ENCODE measurements around the gene TBL1X. TPM values are rescaled to one million over a fixed set of nuclear protein-coding genes. Genes with fewer than 3 reads are reported as not detected.

TBL1X gene
- total and polyA plus RNA-seq, 4 donors = 2.3 to 21.7 (median 13.3) TPM

- H3K9ac ChIP-seq (ENCODE audit: insufficient read depth in 1 of 2, low read length in 2 of 2) = no peak overlapping the region
- no peak overlapping the region for H3K27ac ChIP-seq (ENCODE audit: low read depth in 1 of 2, low read length in 1 of 2)
- DNase-seq (peak in 2 of 3 donors; percentile 22 to 55), ATAC-seq (ENCODE audit: insufficient read depth, low FRiP score) (no peak)
- H3K36me3 ChIP-seq (ENCODE audit: control insufficient read depth in 4 of 4, insufficient read depth in 4 of 4, low read length in 4 of 4) = no peaks in the 10 kb centered on the region
- H3K27me3 ChIP-seq (ENCODE audit: control insufficient read depth in 3 of 3, insufficient read depth in 3 of 3, low read length in 2 of 3) = peaks cover 0 to 6% (median 0%) of the 10 kb centered on the region in 3 donors
- H3K4me3 ChIP-seq = no peak overlapping the region
- no peak for TF ChIP-seq CTCF (IDR thresholded peaks at IDR 0.05; ENCODE audit: control extremely low read depth, extremely low read depth)
- H3K4me1 ChIP-seq (ENCODE audit: control insufficient read depth in 5 of 5, insufficient read depth in 5 of 5, low read length in 5 of 5) = peaks cover 0 to 27% (median 7%) of the 10 kb centered on the region in 5 donors
- 69 to 81% methylated on average over 10 of the region's 10 CpGs for WGBS, 2 donors
- H3K9me3 ChIP-seq (ENCODE audit: control insufficient read depth in 4 of 4, insufficient read depth in 3 of 4, low read length in 3 of 4) = peaks cover 0 to 3% (median 0%) of the 10 kb centered on the region in 4 donors
Observed at GRCh38 chrX:9515489-9515888, 50.6 kb downstream of the TBL1X start.

- Histone ChIP-seq H3K9ac (ENCODE audit: insufficient read depth in 1 of 2, low read length in 2 of 2) (no peak overlapping the region), H3K27me3 (ENCODE audit: control insufficient read depth in 3 of 3, insufficient read depth in 3 of 3, low read length in 2 of 3) (peaks cover 0 to 6% (median 0%) of the 10 kb centered on the region in 3 donors), H3K4me1 (ENCODE audit: control insufficient read depth in 5 of 5, insufficient read depth in 5 of 5, low read length in 5 of 5) (peaks cover 0 to 27% (median 7%) of the 10 kb centered on the region in 5 donors), H3K27ac (ENCODE audit: low read depth in 1 of 2, low read length in 1 of 2) (no peak overlapping the region), H3K9me3 (ENCODE audit: control insufficient read depth in 4 of 4, insufficient read depth in 3 of 4, low read length in 3 of 4) (peaks cover 0 to 3% (median 0%) of the 10 kb centered on the region in 4 donors), H3K4me3 (no peak overlapping the region), H3K36me3 (ENCODE audit: control insufficient read depth in 4 of 4, insufficient read depth in 4 of 4, low read length in 4 of 4) (no peaks in the 10 kb centered on the region)
- DNase-seq (peak in 2 of 3 donors; percentile 31 to 36), ATAC-seq (ENCODE audit: insufficient read depth, low FRiP score) (no peak)
- 25 to 44% methylated on average over 4 of the region's 4 CpGs for WGBS, 2 donors
- TF ChIP-seq CTCF (IDR thresholded peaks at IDR 0.05; ENCODE audit: control extremely low read depth, extremely low read depth) = no peak
Observed at GRCh38 chrX:9515973-9516538, 51.2 kb downstream of the TBL1X start.

GRCh38 chrX:9516635-9517034, 51.8 kb downstream of the TBL1X start:
- DNase-seq (no peak), ATAC-seq (ENCODE audit: insufficient read depth, low FRiP score) (no peak)
- peaks cover 0 to 3% (median 0%) of the 10 kb centered on the region in 4 donors for H3K9me3 ChIP-seq (ENCODE audit: control insufficient read depth in 4 of 4, insufficient read depth in 3 of 4, low read length in 3 of 4)
- 52 to 65% methylated on average over 3 of the region's 3 CpGs for WGBS, 2 donors
- no peak overlapping the region for H3K4me3 ChIP-seq
- peaks cover 0 to 27% (median 7%) of the 10 kb centered on the region in 5 donors for H3K4me1 ChIP-seq (ENCODE audit: control insufficient read depth in 5 of 5, insufficient read depth in 5 of 5, low read length in 5 of 5)
- TF ChIP-seq CTCF (IDR thresholded peaks at IDR 0.05; ENCODE audit: control extremely low read depth, extremely low read depth) = no peak
- H3K36me3 ChIP-seq (ENCODE audit: control insufficient read depth in 4 of 4, insufficient read depth in 4 of 4, low read length in 4 of 4) = no peaks in the 10 kb centered on the region
- H3K9ac ChIP-seq (ENCODE audit: insufficient read depth in 1 of 2, low read length in 2 of 2) = no peak overlapping the region
- H3K27me3 ChIP-seq (ENCODE audit: control insufficient read depth in 3 of 3, insufficient read depth in 3 of 3, low read length in 2 of 3) = peaks cover 0 to 6% (median 2%) of the 10 kb centered on the region in 3 donors
- H3K27ac ChIP-seq (ENCODE audit: low read depth in 1 of 2, low read length in 1 of 2) = no peak overlapping the region
